DOHH2 (cell line): ENCODE data around the gene DUOXA1.

Source experiments
- CTCF ChIP-seq: fragments of 200-600 bp; sonication (generic); IDR thresholded peaks from one replicate; pipeline ENCODE4 v1.5.1; 2014; ENCODE audit warnings: antibody characterized with exemption, mild to moderate bottlenecking, low read depth, low read length; ENCODE audit not compliant: poor library complexity, severe bottlenecking
- EZH2phosphoT487 ChIP-seq: fragments of 200-600 bp; sonication (generic); IDR thresholded peaks from 2 replicates; pipeline ENCODE4 v1.6.1; 2017; ENCODE audit warnings: borderline replicate concordance, mild to moderate bottlenecking, antibody characterized with exemption, low read length, moderate library complexity, mixed read lengths

- TF ChIP-seq CTCF: no peak
- no peak for TF ChIP-seq EZH2phosphoT487
These were observed 12.2 kb downstream of the DUOXA1 start for GRCh38 chr15:45117308-45118130.
